Measurements from ENCODE around the gene TMEM45B.
"Not testable (repeated sequence)": the region's sequence is repeated elsewhere in the genome, so short reads cannot be mapped to it uniquely, and the experiment has no call there.

The TMEM45B gene

GRCh38 chr11:129800655-129801054, 15.0 kb upstream of the TMEM45B start:
- Histone ChIP-seq H3K27me3 (replicated peaks) (no peaks in the 10 kb centered on the region), H3K27ac (no peak overlapping the region), H3K36me3 (replicated peaks) (no peaks in the 10 kb centered on the region), H3K4me3 (ENCODE audit: low read depth, low read length) (no peak overlapping the region)
- TF ChIP-seq CTCF (IDR thresholded peaks at IDR 0.05; ENCODE audit: low read depth, low read length, missing control alignments): no peak
- in situ Hi-C loops (cut with HindIII; ENCODE audit: low pct_ligation_motif_present, low sequenced_read_pairs): no loop called here
- DNase-seq: no peak

GRCh38 chr11:129803533-129803932, 12.1 kb upstream of the TMEM45B start:
- H3K27me3 ChIP-seq (replicated peaks): peaks cover 3% of the 10 kb centered on the region
- no peak for DNase-seq
- in situ Hi-C loops (cut with HindIII; ENCODE audit: low pct_ligation_motif_present, low sequenced_read_pairs): no loop called here
- no peak for TF ChIP-seq CTCF (IDR thresholded peaks at IDR 0.05; ENCODE audit: low read depth, low read length, missing control alignments)
- H3K36me3 ChIP-seq (replicated peaks): no peaks in the 10 kb centered on the region
- H3K27ac ChIP-seq: no peak overlapping the region
- H3K4me3 ChIP-seq (ENCODE audit: low read depth, low read length): no peak overlapping the region

- Histone ChIP-seq H3K36me3 (replicated peaks) (no peaks in the 10 kb centered on the region), H3K27ac (no peak overlapping the region), H3K4me3 (ENCODE audit: low read depth, low read length) (no peak overlapping the region), H3K27me3 (replicated peaks) (peaks cover 3% of the 10 kb centered on the region)
- in situ Hi-C loops (cut with HindIII; ENCODE audit: low pct_ligation_motif_present, low sequenced_read_pairs): no loop called here
- no peak for DNase-seq
- no peak for TF ChIP-seq CTCF (IDR thresholded peaks at IDR 0.05; ENCODE audit: low read depth, low read length, missing control alignments)
Observed at GRCh38 chr11:129804012-129804411, 11.6 kb upstream of the TMEM45B start.

- DNase-seq; H3K27me3 ChIP-seq (replicated peaks); H3K4me3 ChIP-seq (ENCODE audit: low read depth, low read length); H3K36me3 ChIP-seq (replicated peaks); H3K27ac ChIP-seq; in situ Hi-C loops (cut with HindIII; ENCODE audit: low pct_ligation_motif_present, low sequenced_read_pairs): not testable (repeated sequence)
Observed at GRCh38 chr11:129808241-129808640, 7.4 kb upstream of the TMEM45B start.

- no peak for TF ChIP-seq CTCF (IDR thresholded peaks at IDR 0.05; ENCODE audit: low read depth, low read length, missing control alignments)
- no peak overlapping the region for H3K4me3 ChIP-seq (ENCODE audit: low read depth, low read length)
- no peaks in the 10 kb centered on the region for H3K36me3 ChIP-seq (replicated peaks)
- in situ Hi-C loops (cut with HindIII; ENCODE audit: low pct_ligation_motif_present, low sequenced_read_pairs): no loop called here
- H3K27me3 ChIP-seq (replicated peaks): peaks cover 3% of the 10 kb centered on the region
- H3K27ac ChIP-seq: no peak overlapping the region
- no peak for DNase-seq
Observed at GRCh38 chr11:129813231-129813791, 2.3 kb upstream of the TMEM45B start.

- in situ Hi-C loops (cut with HindIII; ENCODE audit: low pct_ligation_motif_present, low sequenced_read_pairs): no loop called here
- H3K27ac ChIP-seq: no peak overlapping the region
- TF ChIP-seq CTCF (IDR thresholded peaks at IDR 0.05; ENCODE audit: low read depth, low read length, missing control alignments): no peak
- peaks cover 5% of the 10 kb centered on the region for H3K27me3 ChIP-seq (replicated peaks)
- no peaks in the 10 kb centered on the region for H3K36me3 ChIP-seq (replicated peaks)
- DNase-seq: no peak
- H3K4me3 ChIP-seq (ENCODE audit: low read depth, low read length): no peak overlapping the region
Observed at GRCh38 chr11:129814244-129815014, 1.2 kb upstream of the TMEM45B start.

Data from brain microvascular endothelial cell (primary cell).